CD4-positive, alpha-beta T cell treated with Interleukin-15 for 4 hours (primary cell): ENCODE measurements around the gene HIRIP3.

Experiments used
- DNase-seq: peaks from one replicate; pipeline ENCODE4 v3.0.0-alpha.2; 2020; ENCODE audit warnings: low spot score

Gene HIRIP3

GRCh38 chr16:29999605-30000004, 4.2 kb upstream of the HIRIP3 start:
- no peak for DNase-seq

- no peak for DNase-seq
Observed at GRCh38 chr16:29996766-29997250, 1.4 kb upstream of the HIRIP3 start.

- DNase-seq = peak; percentile 98
Observed at GRCh38 chr16:29995911-29996765, 721 bp upstream of the HIRIP3 start, which contains the start of gene INO80E. INO80E (plus strand) TSS chr16:29996241; CDS start chr16:29996311, 70 bp downstream.

GRCh38 chr16:29994600-29995323, 655 bp downstream of the HIRIP3 start:
- peak; percentile 71 for DNase-seq

GRCh38 chr16:29993903-29994599, 1.4 kb downstream of the HIRIP3 start:
- no peak for DNase-seq

GRCh38 chr16:29993191-29993902, 2.1 kb downstream of the HIRIP3 start:
- no peak for DNase-seq

- DNase-seq = no peak
Observed at GRCh38 chr16:29992344-29992967, 3.0 kb downstream of the HIRIP3 start.

- DNase-seq = no peak
Observed at GRCh38 chr16:29991571-29991904, 3.9 kb downstream of the HIRIP3 start.

- no peak for DNase-seq
Observed at GRCh38 chr16:29990883-29991570, 4.4 kb downstream of the HIRIP3 start.

GRCh38 chr16:29990034-29990433, 5.4 kb downstream of the HIRIP3 start:
- no peak for DNase-seq

GRCh38 chr16:29989111-29989858, 6.1 kb downstream of the HIRIP3 start:
- no peak for DNase-seq

GRCh38 chr16:29988346-29989075, 6.9 kb downstream of the HIRIP3 start:
- no peak for DNase-seq

GRCh38 chr16:29987371-29988085, 7.9 kb downstream of the HIRIP3 start:
- DNase-seq = no peak

- no peak for DNase-seq
Observed at GRCh38 chr16:29986931-29987330, 8.5 kb downstream of the HIRIP3 start.

GRCh38 chr16:29986231-29986630, 9.2 kb downstream of the HIRIP3 start:
- no peak for DNase-seq

GRCh38 chr16:29985271-29985811, 10.1 kb downstream of the HIRIP3 start:
- no peak for DNase-seq

- no peak for DNase-seq
Observed at GRCh38 chr16:29984764-29985147, 10.7 kb downstream of the HIRIP3 start.

- no peak for DNase-seq
Observed at GRCh38 chr16:29984137-29984763, 11.2 kb downstream of the HIRIP3 start.
